Muscle of arm (tissue), 12 donors: Measurements from ENCODE around the gene TFCP2. TPM values are rescaled to one million over a fixed set of nuclear protein-coding genes. Genes with fewer than 3 reads are reported as not detected.

Source experiments
- DNase-seq: peaks from one replicate; pipeline ENCODE4 v3.0.0-alpha.2; 2013
- polyA plus RNA-seq, 12 donors: library from polyadenylated mRNA; unstranded; fragments of 120-200 nt; gene quantifications; one replicate each; pipeline ENCODE4 v1.2.1, GENCODE V29; 2013; ENCODE audit not compliant: insufficient read length in 12 of 12

Gene TFCP2
- polyA plus RNA-seq, 12 donors = 30.9 to 51.2 (median 46.3) TPM; not detected in 1

DNA sequence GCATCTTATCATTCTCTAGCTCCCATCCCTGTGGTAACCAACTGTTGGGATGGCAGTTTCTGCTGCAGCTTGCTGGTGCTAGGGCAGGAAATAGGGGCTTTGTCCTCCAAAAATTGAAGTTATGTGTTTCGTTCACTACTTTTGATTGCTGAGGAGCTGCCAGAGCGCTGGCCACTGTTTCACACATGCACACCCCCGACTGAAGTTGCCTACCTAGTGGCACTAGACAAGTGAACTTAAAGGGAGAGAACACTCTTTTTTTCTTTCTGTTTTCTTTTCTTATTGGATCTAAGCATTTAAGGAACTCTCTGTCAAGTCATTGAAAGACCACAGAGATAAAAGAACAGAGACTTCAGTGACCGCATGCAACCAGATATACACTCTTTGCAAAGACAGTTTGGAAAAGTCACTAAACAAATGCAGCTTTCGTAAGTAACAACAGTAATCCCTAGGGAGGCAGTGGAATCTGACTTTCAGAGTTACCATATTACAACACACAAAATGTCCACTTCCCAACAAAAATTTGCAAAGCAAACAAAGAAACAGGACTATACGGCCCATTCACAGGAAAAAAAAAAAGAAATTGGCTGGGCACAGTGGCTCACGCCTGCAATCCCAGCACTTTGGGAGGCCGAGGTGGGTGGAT, 12.0 kb downstream of the TFCP2 start:
- DNase-seq = no peak

- DNase-seq = no peak
These were observed 16.6 kb downstream of the TFCP2 start for GRCh38 chr12:51156245-51156765.

DNA sequence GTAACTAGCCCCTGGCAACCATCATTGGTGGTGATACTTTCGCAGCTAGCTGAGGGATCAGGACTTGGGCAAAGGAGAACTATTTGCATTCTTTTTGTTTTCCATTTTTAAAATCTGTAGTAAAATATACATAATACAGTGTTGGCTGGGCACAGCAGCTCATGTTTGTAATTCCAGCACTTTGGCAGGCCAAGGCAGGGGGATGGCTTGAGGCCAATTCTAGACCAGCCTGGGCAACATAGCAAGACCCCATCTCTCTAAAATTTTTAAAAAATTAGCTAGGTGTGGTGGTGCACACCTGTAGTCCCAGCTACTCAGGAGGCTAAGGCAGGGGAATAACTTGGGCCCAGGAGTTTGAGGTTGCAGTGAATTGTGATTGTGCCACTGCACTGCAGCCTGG, 20.0 kb downstream of the TFCP2 start:
- no peak for DNase-seq

DNA sequence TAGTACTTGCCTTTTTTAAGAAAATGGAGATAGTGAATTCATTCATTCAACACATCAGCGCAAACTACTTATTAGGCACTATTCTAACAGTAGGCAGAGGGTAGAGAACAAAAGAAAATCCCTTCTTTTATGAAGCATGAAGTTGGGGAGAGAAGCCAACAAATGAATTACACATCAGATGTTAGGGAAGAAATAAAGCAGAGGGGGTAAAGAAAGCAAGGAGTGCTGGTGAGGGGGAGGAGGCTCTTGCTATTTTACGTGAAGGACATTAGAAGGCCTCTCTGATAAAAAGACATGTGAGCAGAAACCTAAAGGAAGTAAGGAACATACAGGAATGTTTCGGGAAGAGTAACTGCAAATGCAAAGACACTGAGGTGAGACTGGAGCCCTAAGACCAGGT, 22.2 kb downstream of the TFCP2 start:
- no peak for DNase-seq

- no peak for DNase-seq
These were observed 25.6 kb downstream of the TFCP2 start for GRCh38 chr12:51147309-51147708.

DNA sequence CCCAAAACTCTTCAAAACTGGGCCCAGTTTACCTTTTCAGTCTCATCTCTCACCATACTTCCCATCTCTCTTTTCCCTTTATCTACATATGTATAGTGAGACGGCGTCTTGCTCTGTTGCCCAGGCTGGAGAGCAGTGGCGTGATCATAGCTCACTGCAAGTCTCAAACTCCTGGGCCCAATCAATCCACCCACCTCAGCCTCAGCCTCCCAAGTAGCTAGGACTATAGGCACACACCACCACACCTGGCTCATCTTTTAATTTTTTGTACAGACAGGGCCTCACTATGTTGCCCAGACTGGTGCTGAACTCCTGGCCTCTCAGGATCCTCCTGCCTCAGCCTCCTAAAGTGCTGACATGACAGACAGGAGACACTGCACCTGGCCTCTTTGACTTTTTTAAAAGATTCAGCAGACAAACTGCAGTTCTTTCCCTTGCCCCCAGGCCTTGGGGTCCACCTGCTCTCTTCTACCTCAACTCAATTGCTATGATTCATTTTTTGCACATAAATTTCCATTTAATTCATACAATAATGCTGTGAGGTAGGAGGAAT, 33.6 kb downstream of the TFCP2 start:
- no peak for DNase-seq

DNA sequence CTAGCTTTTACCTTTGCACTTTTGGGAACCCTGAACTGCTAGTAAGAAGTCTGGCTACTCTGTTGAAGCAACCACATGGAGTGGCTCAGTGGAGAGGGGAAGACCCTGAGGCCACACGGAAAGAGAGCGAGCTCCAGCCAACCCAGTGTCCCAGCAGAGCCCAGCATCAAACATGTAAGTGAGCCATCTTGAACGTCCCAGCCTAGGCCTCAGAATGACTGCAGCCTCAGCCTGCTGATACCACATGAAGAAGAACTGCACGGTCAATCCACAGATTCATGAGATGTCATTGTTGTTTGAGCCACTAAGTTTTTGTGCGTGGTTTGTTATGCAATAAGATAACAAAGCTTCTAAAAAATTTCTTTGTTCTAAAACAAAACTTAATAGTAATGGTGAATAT, 40.2 kb downstream of the TFCP2 start:
- DNase-seq = no peak

GRCh38 chr12:51131745-51132521, 41.0 kb downstream of the TFCP2 start:
- DNase-seq = no peak

GRCh38 chr12:51128919-51129318, 44.0 kb downstream of the TFCP2 start:
- DNase-seq = no peak

DNA sequence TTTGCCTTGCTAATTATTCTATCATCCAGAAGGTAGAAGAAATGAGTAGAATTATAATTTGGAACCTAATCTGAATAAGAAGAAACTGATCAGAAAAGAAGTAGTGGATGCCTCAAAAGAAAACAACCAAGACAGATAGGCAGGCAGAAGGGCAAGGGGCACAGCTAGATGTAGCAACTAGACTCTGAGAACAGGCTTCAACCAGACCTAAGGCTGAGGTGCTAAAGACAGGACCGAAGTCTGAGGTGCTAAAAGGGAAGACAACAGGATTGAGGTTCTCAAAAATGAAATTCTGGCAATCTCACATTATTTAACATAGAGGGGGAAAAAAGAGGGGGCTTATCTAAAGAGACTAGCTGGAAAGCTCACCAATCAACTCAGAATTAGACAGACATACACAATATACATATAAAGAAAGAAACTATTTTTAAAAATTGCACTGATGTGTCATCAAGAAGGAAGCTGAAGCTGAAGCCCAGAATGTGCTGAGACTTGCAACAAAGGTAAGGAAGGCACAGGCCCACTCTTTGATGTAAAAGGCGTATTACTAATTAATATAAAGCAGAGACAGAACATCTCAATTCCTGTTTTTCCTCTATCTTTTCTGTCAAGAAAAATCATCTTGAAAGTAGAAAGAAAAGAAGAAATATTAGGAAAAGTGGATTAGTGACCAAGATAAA, 45.7 kb downstream of the TFCP2 start:
- no peak for DNase-seq

DNA sequence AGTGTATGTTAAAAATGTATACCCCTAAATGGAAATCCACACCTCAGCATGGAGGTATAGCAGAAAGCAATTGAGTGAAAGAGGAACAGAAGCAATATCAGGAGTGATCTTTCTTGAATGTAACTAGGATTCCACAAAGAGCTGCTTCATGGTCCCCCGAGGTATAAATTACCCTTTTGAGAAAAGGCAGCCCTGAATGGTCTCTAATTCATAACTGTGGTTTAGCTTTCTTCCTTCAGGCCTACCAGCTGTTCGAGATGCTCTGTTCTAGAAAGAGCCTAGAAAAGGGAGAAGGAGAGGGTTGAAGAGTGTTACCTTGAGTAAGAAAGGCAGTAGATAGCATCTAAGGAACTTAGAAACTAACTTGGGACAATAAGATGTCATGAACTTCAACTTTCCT, 46.6 kb downstream of the TFCP2 start:
- DNase-seq = no peak

DNA sequence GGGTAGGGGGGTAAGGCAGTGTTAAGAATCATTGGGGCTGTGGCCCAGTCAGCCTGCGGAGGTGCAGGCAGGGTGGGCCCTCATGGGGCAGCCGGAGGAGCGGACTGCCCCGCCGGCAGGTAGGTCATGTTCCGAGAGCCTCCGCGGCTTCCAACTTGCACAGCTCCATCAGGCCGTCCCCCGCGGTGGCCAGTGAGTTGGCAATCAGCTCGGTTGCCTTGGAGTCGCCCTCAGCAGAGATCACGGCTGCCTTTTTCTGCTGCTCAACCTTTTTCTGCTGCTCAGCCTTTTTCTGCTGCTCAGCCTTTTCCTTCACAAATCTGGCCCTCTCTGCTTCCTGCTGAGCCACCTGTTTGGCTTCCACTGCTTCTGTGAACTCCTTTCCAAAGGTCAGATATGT, 48.4 kb downstream of the TFCP2 start:
- DNase-seq = no peak

- no peak for DNase-seq
These were observed 50.1 kb downstream of the TFCP2 start for GRCh38 chr12:51122844-51123243.

DNA sequence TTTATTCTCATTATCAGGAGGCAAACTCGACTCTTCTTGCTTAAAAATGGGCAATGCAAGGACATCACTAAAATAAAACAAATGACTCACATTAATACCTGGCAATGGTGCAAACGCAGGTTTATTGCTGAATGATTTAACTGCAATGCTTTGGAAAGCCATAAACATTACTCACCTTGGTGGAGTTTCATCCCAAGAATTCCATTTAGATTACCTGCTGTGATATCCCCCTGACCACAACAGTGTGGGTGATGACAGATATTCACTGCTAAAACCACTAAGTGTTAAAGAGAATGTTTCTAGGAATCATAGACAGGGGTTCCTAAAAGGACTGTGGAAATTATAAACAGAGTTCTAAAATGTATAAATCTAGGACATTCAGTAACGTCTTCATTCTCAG, 54.2 kb downstream of the TFCP2 start:
- no peak for DNase-seq

DNA sequence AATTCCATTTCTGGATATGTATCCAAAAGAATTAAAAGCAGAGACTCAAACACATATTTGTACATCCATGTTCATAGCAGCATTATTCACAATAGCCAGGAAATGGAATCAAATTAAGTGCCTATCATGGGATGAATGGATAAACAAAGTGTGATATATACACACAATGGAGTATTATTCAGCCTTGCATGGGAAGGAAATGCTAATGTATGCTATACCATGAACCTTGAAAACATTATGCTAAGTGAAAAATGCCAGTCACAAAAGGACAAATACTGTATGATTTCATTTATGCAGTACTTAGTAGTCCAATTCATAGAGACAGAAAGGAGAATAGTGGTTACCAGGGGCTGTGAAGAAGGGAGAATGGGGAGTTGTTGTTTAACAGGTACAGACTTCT, 57.4 kb downstream of the TFCP2 start:
- no peak for DNase-seq

GRCh38 chr12:51108136-51108535, 64.8 kb downstream of the TFCP2 start:
- DNase-seq = no peak

GRCh38 chr12:51103977-51104376, 69.0 kb downstream of the TFCP2 start:
- no peak for DNase-seq

- DNase-seq = no peak
These were observed 74.3 kb downstream of the TFCP2 start for GRCh38 chr12:51098611-51099010.

GRCh38 chr12:51090705-51091229, 82.2 kb downstream of the TFCP2 start:
- no peak for DNase-seq

- no peak for DNase-seq
These were observed 85.1 kb downstream of the TFCP2 start for GRCh38 chr12:51087818-51088217.

GRCh38 chr12:51086933-51087332, 86.0 kb downstream of the TFCP2 start:
- no peak for DNase-seq

DNA sequence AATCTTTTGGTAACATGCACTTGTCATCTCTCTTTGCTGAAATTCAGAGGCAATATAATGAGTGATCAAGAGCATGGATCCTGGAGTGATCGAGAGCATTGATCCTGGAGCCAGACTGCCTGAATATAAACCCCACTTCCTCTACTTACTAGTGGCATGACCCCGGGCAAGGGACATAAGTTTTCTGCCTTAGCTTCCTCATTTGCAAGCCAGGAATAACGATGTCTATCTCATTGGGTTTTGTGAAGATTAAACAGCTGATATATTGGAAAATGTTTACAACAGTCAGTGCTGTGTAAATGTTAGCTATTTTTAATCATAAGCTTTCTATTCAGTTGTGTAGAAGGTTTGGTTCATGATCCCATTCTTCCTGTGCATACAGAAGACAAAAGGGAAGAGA, 87.2 kb downstream of the TFCP2 start:
- no peak for DNase-seq
